WERI-Rb-1 (cell line): Measurements from ENCODE around the gene FBXO31.
"Not testable (repeated sequence)": the region's sequence is repeated elsewhere in the genome, so short reads cannot be mapped to it uniquely, and the experiment has no call there.

Source experiments
- DNase-seq: peaks from one replicate; pipeline ENCODE4 v3.0.0-alpha.2; 2020
- H3K27ac ChIP-seq: fragments of 250-450 bp; sonication (Bioruptor Pico); 2 replicates; pipeline ENCODE4 v1.5.1; 2020; ENCODE audit warnings: mild to moderate bottlenecking, moderate library complexity
- H3K27me3 ChIP-seq: fragments of 250-450 bp; sonication (Bioruptor Pico); 2 replicates; pipeline ENCODE4 v1.5.1; 2021; ENCODE audit warnings: mild to moderate bottlenecking, low read depth, moderate library complexity; ENCODE audit not compliant: insufficient read depth, severe bottlenecking
- H3K36me3 ChIP-seq: fragments of 250-450 bp; sonication (Bioruptor Pico); 2 replicates; pipeline ENCODE4 v1.5.1; 2020; ENCODE audit warnings: mild to moderate bottlenecking, moderate library complexity
- H3K4me3 ChIP-seq: 2 replicates; pipeline ENCODE4 v1.5.1; 2011; ENCODE audit warnings: low read depth, mild to moderate bottlenecking, control low read depth, low read length
- H3K9me3 ChIP-seq: fragments of 250-450 bp; sonication (Bioruptor Pico); 2 replicates; pipeline ENCODE4 v1.5.1; 2021; ENCODE audit warnings: mild to moderate bottlenecking, moderate library complexity; ENCODE audit not compliant: severe bottlenecking
- TF ChIP-seq, protein P1 (sequence below): IDR thresholded peaks from 2 replicates; pipeline ENCODE4 v1.5.1; 2011; ENCODE audit warnings: low read depth, mild to moderate bottlenecking, control low read depth, inconsistent platforms, low read length

The FBXO31 gene

GRCh38 chr16:87365021-87365713 is 18.4 kb downstream of the FBXO31 start:
- Histone ChIP-seq H3K27ac (no peak overlapping the region), H3K4me3 (no peak overlapping the region), H3K27me3 (no peaks in the 10 kb centered on the region), H3K9me3 (no peaks in the 10 kb centered on the region), H3K36me3 (peaks cover 12% of the 10 kb centered on the region; the same call in 1 of the 2 replicates)
- TF ChIP-seq, protein P1, sequence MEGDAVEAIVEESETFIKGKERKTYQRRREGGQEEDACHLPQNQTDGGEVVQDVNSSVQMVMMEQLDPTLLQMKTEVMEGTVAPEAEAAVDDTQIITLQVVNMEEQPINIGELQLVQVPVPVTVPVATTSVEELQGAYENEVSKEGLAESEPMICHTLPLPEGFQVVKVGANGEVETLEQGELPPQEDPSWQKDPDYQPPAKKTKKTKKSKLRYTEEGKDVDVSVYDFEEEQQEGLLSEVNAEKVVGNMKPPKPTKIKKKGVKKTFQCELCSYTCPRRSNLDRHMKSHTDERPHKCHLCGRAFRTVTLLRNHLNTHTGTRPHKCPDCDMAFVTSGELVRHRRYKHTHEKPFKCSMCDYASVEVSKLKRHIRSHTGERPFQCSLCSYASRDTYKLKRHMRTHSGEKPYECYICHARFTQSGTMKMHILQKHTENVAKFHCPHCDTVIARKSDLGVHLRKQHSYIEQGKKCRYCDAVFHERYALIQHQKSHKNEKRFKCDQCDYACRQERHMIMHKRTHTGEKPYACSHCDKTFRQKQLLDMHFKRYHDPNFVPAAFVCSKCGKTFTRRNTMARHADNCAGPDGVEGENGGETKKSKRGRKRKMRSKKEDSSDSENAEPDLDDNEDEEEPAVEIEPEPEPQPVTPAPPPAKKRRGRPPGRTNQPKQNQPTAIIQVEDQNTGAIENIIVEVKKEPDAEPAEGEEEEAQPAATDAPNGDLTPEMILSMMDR, result no peak
- DNase-seq, result no peak

- Histone ChIP-seq H3K9me3 (no peaks in the 10 kb centered on the region), H3K27ac (peak overlapping the region; percentile 67), H3K27me3 (no peaks in the 10 kb centered on the region), H3K36me3 (peaks cover 22% of the 10 kb centered on the region), H3K4me3 (peak overlapping the region; percentile 8)
- DNase-seq, result peak; percentile 27
- TF ChIP-seq, protein P1, result no peak
Measured at GRCh38 chr16:87363771-87364455, 19.7 kb downstream of the FBXO31 start.

GRCh38 chr16:87362828-87363559 is 20.6 kb downstream of the FBXO31 start:
- H3K36me3 ChIP-seq, result peaks cover 26% of the 10 kb centered on the region
- H3K27ac ChIP-seq, result peak overlapping the region; percentile 67
- not testable (repeated sequence) for H3K27me3 ChIP-seq, H3K9me3 ChIP-seq, H3K4me3 ChIP-seq, DNase-seq

DNA sequence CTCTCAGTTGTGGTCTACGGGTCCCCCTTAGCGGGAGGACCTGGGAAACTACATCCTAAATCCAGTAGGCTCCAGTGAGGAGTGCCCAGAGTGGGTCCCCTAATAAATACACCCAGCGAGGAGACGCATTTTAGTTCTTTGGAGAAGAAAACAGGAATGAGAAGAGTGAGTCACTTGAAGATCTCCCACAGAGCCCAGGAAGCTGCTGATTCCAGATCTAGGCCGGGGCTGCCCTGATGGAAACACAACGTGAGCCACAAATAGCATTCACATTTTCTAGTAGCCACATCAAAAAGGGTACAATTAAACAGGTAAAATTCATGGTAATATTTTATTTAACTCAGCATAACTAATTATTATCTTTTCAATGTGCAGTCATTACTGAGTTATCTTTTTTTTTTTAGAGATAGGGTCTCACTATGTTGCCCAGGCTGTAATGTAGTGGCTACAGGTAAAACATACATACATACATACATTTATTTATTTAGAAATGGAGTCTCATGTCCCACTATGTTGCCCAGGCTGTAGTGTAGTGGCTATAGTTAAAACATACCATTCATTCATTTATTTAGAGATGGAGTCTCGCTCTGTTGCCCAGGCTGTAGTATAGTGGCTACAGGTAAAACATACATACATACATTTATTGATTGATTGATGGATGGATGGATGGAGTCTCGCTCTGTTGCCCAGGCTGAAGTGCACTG is 21.5 kb downstream of the FBXO31 start:
- H3K27me3 ChIP-seq, result no peaks in the 10 kb centered on the region
- DNase-seq, result no peak
- H3K36me3 ChIP-seq, result peaks cover 30% of the 10 kb centered on the region
- H3K9me3 ChIP-seq, result no peaks in the 10 kb centered on the region
- TF ChIP-seq, protein P1, result no peak
- no peak overlapping the region for H3K4me3 ChIP-seq
- no peak overlapping the region for H3K27ac ChIP-seq

DNA sequence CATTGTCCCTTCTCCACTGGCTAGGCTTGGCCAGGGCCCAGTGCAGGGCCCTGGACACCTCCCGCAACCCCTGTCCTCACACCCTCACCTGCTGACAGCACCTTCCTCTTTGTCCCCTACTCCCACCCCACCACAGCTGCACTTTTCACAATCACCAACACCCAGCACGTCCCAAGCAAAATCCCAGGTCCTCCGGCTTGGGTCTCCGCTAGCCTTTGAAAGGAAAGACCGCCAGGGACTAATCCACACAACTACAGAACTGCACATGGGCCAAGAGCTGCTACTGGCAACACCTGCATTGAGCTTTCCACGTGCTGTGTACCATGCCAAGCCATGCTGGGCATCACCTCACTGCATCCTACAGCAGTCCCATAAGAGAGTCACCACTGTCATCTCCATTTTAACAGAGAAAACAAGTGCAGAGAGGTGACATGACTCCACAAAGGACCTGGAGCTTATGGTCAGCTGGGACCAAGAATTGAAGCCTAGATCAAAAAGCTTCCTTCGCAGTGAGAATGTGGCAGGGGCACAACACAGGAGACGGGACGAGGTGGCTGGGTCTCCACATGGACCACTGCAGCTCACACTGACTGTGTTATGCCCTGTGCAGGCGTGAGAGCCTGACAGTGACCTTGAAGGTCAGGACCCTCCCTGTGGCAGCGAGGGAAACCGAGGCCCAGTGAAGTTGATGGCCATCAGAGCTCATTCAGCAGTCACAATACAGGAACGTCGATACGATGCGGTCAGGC is 22.5 kb downstream of the FBXO31 start:
- TF ChIP-seq, protein P1, result no peak
- peaks cover 31% of the 10 kb centered on the region for H3K36me3 ChIP-seq

More for the DNA sequence above, 22.5 kb downstream of the FBXO31 start:
- no peak overlapping the region for H3K4me3 ChIP-seq
- H3K9me3 ChIP-seq, result no peaks in the 10 kb centered on the region
- no peaks in the 10 kb centered on the region for H3K27me3 ChIP-seq
- H3K27ac ChIP-seq, result no peak overlapping the region
- no peak for DNase-seq
